Ureter (tissue), 1 donor: ENCODE results near the gene CENPB. TPM values are rescaled to one million over a fixed set of nuclear protein-coding genes. Genes with fewer than 3 reads are reported as not detected.

Source experiments
- DNase-seq: peaks from one replicate; pipeline ENCODE4 v3.0.0-alpha.2; 2020; ENCODE audit warnings: low spot score
- total RNA-seq: library from RNA; stranded (reverse); gene quantifications from one replicate; pipeline ENCODE4 v1.2.4, GENCODE V29; 2023
- donor health status: DM: yes; HTN: yes; CAD: no.

CENPB gene
- total RNA-seq, 1 donor from 2014 or later = 84.1 TPM

DNA sequence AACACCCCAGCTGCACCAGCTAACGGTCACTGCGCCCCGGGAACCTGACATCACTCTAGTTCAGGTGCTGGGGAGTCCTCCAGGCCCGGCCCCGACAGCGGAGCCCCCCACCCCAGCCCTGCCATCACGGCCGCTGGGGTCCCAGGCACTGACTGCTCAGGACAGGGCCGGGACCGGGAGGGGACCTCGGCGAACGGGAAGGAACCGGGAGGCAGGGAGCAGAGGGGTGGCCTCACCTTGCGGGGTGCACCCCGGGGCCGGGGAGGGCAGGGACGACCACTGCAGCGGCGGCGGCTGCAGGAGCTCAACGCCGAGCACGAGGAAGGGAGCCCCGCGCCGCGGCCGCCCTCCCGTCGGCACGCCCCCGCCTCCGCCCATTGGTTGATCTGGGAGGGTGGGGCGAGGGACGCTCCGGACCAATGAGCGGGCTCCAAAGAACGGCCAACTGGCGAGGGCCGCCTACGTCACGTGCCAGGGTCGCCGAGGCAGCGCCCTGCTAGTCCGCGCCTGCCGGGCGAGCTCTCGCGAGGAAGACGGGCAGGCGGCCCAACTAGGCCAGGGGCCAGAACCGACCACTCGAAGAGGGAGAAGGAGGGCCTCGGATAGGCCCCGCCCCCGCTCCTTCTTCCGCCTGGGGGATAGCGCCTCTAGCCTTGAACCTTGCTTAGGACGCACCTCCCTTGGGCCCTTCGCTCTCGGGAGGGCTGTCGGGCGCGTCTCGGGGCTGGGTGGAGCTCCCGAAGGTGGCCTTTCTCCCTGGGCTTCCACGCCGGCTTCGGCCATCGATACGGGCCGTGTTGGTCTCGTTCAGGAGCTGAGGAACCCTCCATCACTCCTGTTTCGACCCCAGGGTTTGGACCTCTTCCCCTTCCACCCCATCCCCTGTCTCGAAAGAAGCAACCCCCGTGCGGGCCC is 18.9 kb downstream of the CENPB start, which contains the start of gene ADISSP:
TSS of gene ADISSP (minus strand) at position 327 of the 915 bp plus-strand sequence. CDS start 7,653 bp downstream, outside the sequence.
- peak; percentile 99 for DNase-seq

DNA sequence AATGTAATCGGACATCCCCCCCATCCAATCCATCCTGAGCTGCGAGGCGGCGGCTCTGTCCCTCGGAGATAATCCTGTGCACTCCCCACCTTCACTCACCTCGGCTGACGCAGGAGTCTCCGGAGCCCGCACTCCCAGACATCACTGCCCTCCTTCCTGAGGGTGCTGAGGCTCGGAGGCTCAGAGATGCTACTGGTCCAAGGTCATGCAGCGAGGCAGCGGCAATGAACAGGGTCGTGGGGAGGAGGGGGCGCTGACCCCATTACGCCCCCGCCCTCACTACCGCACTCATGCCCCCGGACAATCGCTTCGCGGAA is 19.5 kb downstream of the CENPB start:
- DNase-seq = no peak

- DNase-seq = no peak
These were observed 20.0 kb downstream of the CENPB start for GRCh38 chr20:3766422-3767109.

DNA sequence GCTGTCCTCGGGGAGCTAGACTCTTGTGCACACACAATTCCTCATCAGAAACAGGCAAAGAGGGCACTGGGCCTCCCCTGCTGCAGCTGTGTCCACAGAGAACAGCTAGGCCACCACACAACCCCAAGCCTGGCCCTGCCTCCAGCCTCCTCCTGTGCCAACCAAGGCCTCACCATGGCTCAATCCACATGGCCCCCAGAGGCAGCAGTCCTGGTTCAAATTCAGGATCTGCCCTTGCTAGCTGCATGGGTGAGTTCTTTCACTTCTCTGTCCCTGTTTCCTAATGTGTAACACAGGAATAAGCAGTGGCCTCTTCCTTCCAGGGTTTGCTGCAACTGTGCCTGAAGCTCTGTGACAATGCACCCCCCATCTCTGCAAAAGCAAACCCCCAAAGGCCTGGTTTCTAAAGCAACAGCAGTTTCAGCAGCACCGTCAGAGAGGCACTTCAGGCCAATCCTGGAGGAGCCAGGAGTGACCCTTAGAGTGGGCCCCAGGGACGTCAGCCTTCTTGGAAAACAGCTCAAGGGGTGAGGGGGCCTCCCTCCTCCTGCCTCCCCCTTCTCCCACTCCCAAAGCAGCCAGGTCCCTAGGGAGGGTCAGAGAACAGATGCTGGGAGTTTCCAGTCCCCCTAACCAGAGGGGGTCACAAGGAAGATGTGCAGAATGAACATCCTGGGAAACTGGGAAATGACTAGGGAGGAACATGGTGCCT is 21.2 kb downstream of the CENPB start:
- no peak for DNase-seq

- DNase-seq = no peak
These were observed 21.9 kb downstream of the CENPB start for GRCh38 chr20:3764659-3765058.

GRCh38 chr20:3763671-3764601 is 22.6 kb downstream of the CENPB start:
- DNase-seq = no peak

- no peak for DNase-seq
These were observed 25.7 kb downstream of the CENPB start for GRCh38 chr20:3760655-3761348.

- no peak for DNase-seq
These were observed 26.7 kb downstream of the CENPB start for GRCh38 chr20:3759884-3760283.

GRCh38 chr20:3759316-3759823 is 27.2 kb downstream of the CENPB start:
- DNase-seq = no peak

GRCh38 chr20:3758566-3758965 is 28.0 kb downstream of the CENPB start:
- no peak for DNase-seq

DNA sequence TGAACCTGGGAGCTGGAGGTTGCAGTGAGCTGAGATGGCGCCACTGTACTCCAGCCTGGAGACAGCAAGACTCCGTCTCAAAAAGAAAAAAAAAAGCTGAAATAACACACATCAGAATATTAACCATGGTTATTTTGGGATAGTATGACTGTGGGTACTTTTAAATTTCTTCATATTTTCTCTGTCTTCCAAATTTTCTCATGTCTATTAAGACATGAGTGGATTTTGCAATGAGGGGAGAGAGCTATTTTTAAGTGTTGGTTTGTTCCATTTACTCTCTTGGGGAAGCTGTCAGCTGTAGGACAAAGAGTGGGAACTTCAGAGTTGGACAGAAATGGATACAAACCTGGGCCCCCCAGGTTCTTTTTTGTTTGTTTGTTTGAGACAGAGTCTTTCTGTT is 29.3 kb downstream of the CENPB start:
- no peak for DNase-seq

- DNase-seq = no peak
These were observed 30.6 kb downstream of the CENPB start for GRCh38 chr20:3755814-3756480.

- no peak for DNase-seq
These were observed 31.3 kb downstream of the CENPB start for GRCh38 chr20:3755269-3755668.

DNA sequence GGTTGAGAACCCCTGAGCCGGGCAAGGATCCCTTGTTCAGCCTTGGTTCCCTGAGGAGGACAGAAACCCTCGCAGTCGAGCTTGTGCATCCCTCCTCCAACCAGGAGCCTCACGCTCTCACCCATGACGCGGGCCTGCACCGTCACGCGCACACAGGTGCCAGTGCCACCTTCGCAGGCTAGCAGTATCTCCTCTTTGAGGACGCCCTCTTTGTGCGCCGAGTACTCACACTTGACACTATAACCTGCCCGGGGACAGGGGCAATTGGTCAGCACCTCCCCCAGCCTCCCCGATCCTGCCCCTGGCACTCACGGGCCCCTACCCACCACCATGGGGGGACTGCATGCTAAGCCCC is 32.3 kb downstream of the CENPB start:
- DNase-seq = no peak

GRCh38 chr20:3753501-3754275 is 32.9 kb downstream of the CENPB start:
- DNase-seq = no peak

DNA sequence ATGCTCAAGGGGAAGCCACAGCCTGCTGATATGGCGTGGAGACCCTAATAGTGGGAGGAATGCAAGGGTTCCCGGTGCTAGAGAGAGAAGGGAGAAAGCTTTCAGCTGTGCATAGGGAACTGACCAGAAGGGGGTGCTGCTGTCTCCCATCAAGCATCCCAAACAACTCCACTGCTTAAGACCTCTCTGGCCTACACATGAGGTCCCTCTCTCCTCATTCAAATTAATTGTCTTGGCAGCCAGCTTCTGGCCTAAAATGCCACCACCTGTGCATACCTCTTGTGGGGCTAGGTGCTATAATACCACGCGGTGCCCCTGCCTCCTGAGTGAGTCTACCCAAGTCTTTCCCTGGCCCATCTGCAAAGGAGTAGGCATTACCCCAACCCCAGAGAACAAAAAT is 33.4 kb downstream of the CENPB start:
- peak; percentile 62 for DNase-seq

GRCh38 chr20:3752386-3752759 is 34.2 kb downstream of the CENPB start:
- DNase-seq = no peak

- no peak for DNase-seq
These were observed 34.7 kb downstream of the CENPB start for GRCh38 chr20:3751675-3752385.

DNA sequence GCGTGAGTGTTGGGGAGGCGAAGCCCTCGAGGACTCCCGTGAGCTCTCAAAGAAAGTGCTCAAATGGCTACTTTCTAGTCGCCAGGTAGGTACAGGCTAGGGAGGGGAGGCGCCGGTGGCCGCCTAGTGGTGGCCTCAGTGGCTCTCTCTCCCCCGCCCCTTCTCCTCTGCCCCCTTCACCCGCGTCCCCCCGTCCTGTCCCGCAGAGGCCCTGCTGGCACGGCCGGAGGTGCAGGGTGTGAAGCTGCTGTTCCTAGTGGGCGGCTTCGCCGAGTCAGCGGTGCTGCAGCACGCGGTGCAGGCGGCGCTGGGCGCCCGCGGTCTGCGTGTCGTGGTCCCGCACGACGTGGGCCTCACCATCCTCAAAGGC is 35.2 kb downstream of the CENPB start:
- no peak for DNase-seq
